NCI-H526 treated with DMSO at 0.1 percent for 48 hours (cell line): ENCODE data around the gene OSBPL10.
"Not testable (repeated sequence)": the region's sequence is repeated elsewhere in the genome, so short reads cannot be mapped to it uniquely, and the experiment has no call there.

Source experiments
- DNase-seq: peaks from one replicate; lab custom pipeline; 2025; lab: John Stamatoyannopoulos, UW

OSBPL10 gene

DNA sequence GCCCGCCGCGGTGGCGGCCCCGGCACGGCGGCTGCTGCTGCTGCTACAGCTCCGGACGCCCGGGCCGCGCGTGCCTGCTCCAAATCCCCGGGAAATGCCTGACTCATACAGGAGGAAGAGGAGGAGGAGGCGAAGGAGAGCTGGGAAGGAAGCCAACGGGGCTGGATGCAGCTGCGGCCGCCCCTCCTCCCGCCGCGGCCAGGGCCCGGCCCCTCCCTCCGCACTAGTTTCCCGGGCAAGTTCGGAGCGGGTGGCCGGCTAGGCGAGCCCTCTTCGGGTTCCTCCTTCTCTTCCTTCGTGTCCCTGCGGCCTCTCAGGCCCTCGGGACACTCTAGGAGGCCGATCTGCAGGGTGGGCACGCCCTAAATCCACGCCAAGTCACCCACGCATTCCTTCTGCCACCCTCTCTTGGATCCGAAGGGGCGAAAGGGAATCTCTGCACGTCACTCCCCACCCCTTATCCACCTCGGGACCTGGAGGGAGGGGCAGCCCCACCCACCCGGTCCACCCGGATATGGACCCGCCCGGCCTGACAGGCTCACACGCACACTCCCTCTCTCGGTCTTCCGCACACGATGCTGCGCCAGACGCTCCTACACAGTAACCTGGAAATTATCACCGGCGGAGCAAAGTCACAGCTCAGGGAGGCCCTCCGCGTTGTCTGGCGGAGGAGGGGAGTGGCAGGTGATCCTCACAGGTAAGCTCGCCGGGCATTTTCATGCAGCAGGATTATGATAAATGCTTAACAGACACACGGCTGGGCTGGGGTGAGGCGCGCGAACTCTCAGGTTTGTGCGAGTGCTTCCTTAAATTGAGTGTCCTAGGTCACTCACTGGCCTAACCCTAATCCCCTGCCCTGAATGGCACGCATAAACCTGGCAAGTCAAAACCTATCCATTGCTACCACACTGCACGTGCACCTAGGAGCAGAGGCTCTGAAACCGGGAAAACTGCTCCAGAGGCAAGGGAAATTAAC is at the start of gene OSBPL10, which contains the start of gene ZNF860:
Gene OSBPL10 (minus strand): TSS at position 57 of the 976 bp plus-strand sequence. CDS start 83 bp downstream, outside the sequence.
Gene ZNF860 (plus strand): TSS at position 545 of the 976 bp plus-strand sequence. CDS start 7,330 bp downstream, outside the sequence.
- DNase-seq = peak; percentile 73

GRCh38 chr3:32026593-32026992 is 45.5 kb upstream of the OSBPL10 start:
- no peak for DNase-seq

- DNase-seq = no peak
Observed at GRCh38 chr3:32022947-32023346, 41.9 kb upstream of the OSBPL10 start.

- DNase-seq = no peak
Observed at GRCh38 chr3:32021748-32022147, 40.7 kb upstream of the OSBPL10 start.

DNA sequence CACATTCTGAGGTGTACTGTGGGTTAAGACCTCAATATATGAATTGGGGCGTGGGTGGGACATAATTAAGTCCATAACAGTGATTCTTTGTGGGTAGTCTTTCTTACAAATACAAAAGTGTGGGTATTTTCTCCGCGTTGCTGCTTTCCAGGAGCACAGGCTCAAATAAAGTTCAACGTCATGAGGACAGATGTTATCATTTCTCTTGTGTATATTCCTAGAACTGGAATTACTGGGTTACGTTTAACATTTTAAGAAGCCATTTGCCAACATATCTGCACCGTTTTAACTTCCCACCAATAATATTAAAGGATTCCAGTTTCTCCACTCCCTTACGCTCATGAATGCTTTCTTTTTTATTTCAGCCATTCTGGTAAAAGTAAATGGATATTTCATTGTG is 40.1 kb upstream of the OSBPL10 start:
- DNase-seq = no peak

GRCh38 chr3:32018757-32019564 is 37.9 kb upstream of the OSBPL10 start:
- DNase-seq = peak; percentile 31

DNA sequence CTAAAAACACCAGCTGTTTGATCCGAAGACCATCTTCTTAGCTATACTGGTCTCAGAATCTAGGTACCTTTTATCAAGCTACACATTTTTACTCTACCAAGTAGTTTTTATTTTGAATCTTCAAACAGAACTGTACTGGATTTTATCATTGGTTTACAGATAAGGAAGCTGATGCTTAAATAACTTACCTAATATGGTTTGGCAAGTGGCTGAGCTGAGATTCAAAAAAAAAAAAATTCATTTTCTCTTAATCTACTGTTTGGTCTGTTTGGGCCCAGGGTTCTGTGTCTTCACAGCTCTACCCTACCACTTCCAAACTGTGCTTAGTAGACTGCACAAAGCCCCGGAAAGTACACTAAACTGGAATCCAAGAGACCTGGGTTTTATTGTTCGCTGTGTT is 36.2 kb upstream of the OSBPL10 start:
- DNase-seq = no peak

DNA sequence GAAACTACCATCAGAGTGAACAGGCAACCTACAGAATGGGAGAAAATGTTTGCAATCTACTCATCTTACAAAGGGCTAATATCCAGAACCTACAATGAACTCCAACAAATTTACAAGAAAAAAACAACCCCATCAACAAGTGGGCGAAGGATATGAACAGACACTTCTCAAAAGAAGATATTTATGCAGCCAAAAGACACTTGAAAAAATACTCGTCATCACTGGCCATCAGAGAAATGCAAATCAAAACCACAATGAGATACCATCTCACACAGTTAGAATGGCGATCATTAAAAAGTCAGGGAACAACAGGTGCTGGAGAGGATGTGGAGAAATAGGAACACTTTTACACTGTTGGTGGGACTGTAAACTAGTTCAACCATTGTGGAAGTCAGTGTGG is 34.6 kb upstream of the OSBPL10 start:
- DNase-seq = not testable (repeated sequence)

DNA sequence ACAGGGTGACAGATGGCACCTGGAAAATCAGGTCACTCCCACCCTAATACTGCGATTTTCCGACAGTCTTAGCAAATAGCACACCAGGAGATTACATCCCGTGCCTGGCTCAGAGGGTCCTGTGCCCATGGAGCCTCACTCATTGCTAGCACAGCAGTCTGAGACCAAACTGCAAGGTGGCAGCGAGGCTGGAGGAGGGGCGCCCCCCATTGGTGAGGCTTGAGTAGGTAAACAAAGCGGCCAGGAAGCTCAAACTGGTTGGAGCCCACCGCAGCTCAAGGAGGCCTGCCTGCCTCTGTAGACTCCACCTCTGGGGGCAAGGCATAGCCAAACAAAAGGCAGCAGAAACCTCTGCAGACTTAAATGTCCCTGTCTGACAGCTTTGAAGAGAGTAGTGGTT is 29.6 kb upstream of the OSBPL10 start:
- DNase-seq = not testable (repeated sequence)

GRCh38 chr3:32009957-32010356 is 28.9 kb upstream of the OSBPL10 start:
- DNase-seq = no peak

- no peak for DNase-seq
Observed at GRCh38 chr3:32009101-32009500, 28.0 kb upstream of the OSBPL10 start.

GRCh38 chr3:32004113-32004765 is 23.2 kb upstream of the OSBPL10 start:
- DNase-seq = no peak

DNA sequence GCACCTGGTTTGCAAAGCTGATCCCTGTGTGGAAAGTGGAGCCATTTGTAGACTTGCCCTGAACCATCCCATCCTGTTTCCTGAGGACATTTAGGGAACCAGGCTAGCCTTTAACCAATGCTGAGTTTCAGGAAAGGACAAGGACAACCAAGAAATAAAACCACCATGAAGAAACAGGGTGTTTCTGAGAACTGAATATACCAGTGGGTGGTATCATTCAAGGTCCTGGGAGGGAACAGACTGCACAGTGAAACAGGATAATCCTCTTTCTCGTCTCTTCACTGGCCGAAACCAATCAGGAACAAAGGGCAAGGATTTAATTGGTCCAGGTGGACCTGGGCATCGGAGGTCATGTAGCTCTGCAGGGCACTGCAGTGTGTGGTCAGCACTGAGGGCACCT is 22.3 kb upstream of the OSBPL10 start:
- no peak for DNase-seq

DNA sequence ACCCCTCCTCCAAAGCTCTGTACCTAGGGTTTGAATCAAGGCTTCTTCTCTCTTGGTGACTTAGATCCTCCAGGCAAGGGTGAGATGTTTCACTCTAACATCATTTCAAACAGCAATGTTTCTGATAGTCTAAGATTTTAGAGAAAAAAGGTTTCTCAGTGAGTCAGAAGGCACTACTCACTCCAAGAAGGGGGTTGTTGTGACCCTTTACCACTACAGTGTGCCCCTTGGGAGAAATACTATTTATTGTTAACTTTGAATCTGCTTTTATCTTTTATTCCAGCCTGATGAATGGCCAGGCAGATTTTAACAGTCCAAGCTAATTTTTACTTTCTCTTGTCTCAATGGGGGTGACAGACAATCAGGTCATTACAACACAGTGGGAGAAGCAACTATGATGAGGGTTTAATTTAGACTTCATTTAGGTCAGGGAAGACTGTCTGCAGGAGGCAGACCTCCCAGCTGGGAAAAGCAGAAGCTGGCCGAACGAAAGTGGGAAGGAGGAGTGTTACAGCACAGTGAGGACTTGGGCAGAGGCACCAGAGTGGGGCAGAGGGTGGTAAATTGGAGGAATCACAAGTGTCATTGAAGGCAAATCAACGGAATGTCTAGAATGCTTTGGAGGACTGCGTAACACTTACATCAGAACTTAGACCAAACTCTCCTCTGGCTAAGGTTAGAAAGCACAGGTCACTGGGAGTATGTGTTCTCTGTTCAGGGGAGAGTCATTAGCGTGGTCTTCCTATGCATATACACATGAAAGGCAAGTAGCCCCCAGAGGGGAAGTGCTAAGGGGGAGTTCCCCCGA is 21.7 kb upstream of the OSBPL10 start:
- no peak for DNase-seq

DNA sequence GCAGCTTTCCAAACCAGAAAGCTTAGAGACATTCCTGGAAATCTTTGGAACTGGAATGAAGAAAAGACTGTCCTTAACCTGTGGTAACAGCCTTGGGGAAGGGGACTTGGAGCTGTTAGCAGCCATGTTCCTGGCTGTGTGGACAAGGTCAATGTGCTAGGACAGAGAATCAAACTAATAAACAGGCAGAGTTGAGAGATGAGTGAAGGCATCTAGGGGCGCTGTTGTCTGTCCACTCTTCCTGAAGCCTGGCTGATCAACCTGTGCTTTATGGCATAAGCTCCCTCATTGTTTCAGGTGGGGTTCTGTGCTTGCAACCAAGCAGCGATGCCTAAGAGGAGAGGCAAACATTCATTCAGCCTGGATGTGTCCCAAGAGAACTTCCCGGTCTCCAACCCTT is 19.8 kb upstream of the OSBPL10 start:
- no peak for DNase-seq

GRCh38 chr3:31999907-32000439 is 18.9 kb upstream of the OSBPL10 start:
- no peak for DNase-seq

GRCh38 chr3:31997500-31997899 is 16.4 kb upstream of the OSBPL10 start:
- no peak for DNase-seq

GRCh38 chr3:31996195-31996594 is 15.1 kb upstream of the OSBPL10 start:
- no peak for DNase-seq

DNA sequence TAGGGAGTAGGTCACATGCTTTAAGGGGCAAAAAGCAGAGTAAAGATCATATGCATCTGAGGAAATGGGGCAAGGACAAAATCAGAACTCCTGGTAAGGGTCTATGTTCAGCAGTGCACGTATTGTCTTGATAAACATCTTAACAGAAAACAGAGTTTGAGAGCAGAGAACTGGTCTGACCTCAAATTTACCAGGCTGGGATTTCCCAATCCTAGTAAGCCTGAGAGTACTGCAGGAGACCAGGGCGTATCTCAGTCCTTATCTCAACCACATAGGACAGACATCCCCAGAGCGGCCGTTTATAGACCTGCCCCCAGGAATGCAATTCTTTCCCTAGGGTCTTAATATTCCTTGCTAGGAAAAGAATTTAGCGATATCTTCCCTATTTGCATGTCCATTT is 14.0 kb upstream of the OSBPL10 start:
- not testable (repeated sequence) for DNase-seq

- DNase-seq = no peak
Observed at GRCh38 chr3:31993843-31994242, 12.8 kb upstream of the OSBPL10 start.

- DNase-seq = not testable (repeated sequence)
Observed at GRCh38 chr3:31992995-31993394, 11.9 kb upstream of the OSBPL10 start.
